Mononuclear cell (primary cell): Measurements from ENCODE around the gene CAMK1D. TPM values are rescaled to one million over a fixed set of nuclear protein-coding genes. Genes with fewer than 3 reads are reported as not detected.

Experiments
- H3K27me3 ChIP-seq: 2 replicates; pipeline ENCODE4 v1.6.0; 2011; ENCODE audit warnings: low read length, control low read depth; ENCODE audit not compliant: insufficient read depth
- H3K4me1 ChIP-seq: 2 replicates; pipeline ENCODE4 v1.5.1; 2011; ENCODE audit warnings: mild to moderate bottlenecking, low read length, control low read depth; ENCODE audit not compliant: insufficient read depth
- H3K4me3 ChIP-seq: 2 replicates; pipeline ENCODE4 v1.5.1; 2011; ENCODE audit warnings: mild to moderate bottlenecking, low read length, moderate library complexity
- H3K9me3 ChIP-seq: 2 replicates; pipeline ENCODE4 v1.5.1; 2011; ENCODE audit warnings: low read depth, mild to moderate bottlenecking, control low read depth, low read length
- total RNA-seq: library from RNA; depleted of rRNA; stranded (reverse); fragments of >200 nt; gene quantifications from one replicate; pipeline ENCODE4 v1.2.3, GENCODE V29; 2012

The CAMK1D gene
- total RNA-seq, 1 donor: 11.0 TPM

DNA sequence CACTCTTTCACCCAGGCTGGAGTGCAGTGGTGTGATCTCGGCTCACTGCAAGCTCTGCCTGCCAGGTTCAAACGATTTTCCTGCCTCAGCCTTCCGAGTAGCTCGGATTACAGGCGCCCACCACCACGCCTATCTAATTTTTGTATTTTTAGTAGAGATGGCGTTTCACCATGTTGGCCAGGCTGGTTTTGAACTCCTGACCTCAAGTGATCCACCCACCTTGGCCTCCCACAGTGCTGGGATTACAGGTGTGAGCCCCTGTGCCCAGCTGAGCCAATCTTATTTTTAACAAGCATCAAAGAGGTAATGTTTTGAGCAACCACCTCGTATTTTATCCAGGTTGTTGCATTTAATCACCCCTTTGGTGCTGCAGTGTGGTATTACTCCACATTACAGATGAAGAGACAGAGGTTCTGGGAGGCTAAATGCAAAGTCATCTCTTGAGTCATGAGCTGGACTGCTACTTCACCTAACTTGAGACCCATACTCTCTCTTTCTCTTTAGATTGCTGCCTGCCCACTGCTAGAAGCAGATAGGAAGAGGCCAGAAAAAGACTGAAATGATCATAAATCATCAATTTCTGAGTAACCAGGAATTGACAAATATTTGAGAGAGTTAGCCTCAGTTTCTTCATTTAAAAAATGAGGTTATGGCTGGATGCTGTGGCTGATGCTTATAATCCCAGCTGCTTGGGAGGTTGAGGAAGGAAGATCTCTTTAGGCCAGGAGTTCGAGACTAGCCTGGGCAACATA lies 116.2 kb downstream of the CAMK1D start:
- Histone ChIP-seq H3K9me3 (no peaks in the 10 kb centered on the region), H3K4me1 (no peaks in the 10 kb centered on the region), H3K4me3 (no peak overlapping the region), H3K27me3 (no peaks in the 10 kb centered on the region)

DNA sequence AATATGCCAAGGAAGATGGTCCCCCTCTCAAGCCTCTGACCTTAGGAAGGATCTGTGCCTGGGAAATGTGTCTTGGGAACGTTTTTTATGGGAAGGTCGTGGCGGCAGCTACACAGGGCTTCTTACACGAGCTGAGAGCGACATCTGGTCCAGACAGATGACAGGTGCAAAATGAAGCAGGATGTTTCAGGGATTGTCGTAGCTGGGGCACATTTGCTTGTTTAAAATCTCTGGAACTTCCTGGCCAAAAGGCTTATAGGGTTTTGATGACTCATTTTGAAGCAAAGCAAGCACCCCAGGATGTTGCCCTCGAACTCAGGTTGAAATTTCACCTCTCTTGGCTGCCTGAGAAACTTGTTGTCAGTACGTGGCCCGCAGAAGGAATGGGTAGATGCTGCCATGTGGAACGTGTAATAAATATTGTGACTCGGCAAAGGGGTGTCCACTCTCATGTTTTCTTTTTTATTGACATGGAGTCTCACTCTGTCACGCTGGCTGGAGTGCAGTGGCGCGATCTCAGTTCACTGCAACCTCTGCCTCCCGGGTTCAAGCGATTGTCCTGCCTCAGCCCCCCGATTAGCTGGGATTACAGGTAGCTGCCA lies 117.5 kb downstream of the CAMK1D start:
- H3K9me3 ChIP-seq: no peaks in the 10 kb centered on the region
- H3K4me3 ChIP-seq: no peak overlapping the region
- H3K27me3 ChIP-seq: no peaks in the 10 kb centered on the region
- H3K4me1 ChIP-seq: no peaks in the 10 kb centered on the region

DNA sequence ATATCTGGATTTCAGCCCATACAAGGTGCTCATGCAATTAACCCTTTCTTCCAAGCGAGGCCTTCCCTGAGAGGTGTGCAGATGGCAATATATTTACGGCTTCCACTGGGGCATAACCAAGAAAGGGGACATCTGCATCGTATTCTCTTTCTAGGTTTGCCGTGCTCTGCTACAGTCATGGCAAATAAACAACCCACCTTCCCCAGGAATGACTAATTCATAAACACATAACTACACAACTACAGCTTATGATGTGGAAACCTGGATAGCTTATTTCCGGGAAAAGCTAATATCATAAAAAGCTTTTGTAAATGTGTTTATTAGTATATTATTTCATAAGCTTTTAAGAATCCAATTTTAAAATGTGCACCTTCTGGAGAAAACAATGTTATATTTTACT lies 120.0 kb downstream of the CAMK1D start:
- H3K27me3 ChIP-seq: no peaks in the 10 kb centered on the region
- no peaks in the 10 kb centered on the region for H3K9me3 ChIP-seq
- no peak overlapping the region for H3K4me3 ChIP-seq
- H3K4me1 ChIP-seq: no peaks in the 10 kb centered on the region

DNA sequence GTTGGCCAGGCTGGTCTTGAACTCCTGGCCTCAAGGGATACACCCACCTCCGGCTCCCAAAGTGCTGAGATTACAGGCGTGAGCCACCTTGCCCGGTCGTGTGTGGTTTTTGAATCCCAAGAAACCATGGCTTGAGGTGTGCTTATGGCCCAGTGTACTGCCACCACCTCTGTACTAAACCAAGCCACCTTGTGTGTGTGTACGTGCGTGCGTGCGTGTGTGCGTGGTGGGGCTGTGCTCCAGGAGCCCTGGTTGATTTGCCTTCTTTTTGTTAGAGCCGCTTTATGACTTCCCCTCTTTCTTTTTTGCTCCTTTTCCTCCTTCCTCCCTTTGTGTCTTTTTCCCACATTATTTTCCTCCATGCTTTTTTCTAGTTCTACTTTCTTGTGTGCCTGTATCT lies 121.4 kb downstream of the CAMK1D start:
- no peaks in the 10 kb centered on the region for H3K27me3 ChIP-seq
- H3K4me3 ChIP-seq: no peak overlapping the region
- no peaks in the 10 kb centered on the region for H3K9me3 ChIP-seq
- no peaks in the 10 kb centered on the region for H3K4me1 ChIP-seq

DNA sequence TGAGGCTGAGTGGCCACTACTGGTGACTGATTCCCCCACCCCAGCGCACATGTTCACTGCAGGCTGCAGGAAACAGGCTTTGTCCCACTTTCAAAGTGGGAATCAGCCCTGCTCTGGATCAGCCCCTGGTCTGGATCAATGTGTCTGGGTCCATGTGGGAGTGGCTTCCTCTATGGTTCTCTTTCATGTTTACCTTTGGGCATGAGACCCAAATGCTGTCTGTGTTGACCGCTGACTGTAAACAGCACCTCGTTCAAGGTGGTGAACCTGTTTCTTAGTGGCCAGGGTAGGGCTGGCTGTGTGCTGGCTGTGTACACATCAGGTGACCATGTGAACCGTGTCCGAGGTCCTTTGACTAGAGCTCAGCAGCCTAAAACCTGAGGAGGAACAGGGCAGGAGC lies 121.8 kb downstream of the CAMK1D start:
- Histone ChIP-seq H3K4me3 (no peak overlapping the region), H3K27me3 (no peaks in the 10 kb centered on the region), H3K9me3 (no peaks in the 10 kb centered on the region), H3K4me1 (no peaks in the 10 kb centered on the region)

DNA sequence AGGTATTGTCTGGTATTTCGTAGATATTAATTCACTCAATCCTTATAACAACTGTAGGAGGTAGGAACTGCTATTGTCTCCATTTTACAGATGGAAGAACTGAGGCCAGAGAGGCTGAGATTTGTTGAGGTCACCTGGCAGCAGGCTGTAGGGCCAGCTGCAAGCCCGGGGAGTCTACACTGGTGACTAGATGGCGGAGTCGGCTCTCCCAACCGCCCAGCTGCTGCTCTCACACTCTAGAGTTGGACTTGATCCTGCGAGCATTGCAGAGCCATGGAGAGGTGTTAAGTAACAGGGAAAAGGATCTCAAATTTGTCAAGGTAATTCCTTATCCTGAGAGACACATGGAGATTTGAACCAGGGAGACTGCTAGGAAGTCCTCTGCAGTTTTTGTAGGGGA lies 124.1 kb downstream of the CAMK1D start:
- H3K4me3 ChIP-seq: no peak overlapping the region
- no peaks in the 10 kb centered on the region for H3K9me3 ChIP-seq
- no peaks in the 10 kb centered on the region for H3K27me3 ChIP-seq
- no peaks in the 10 kb centered on the region for H3K4me1 ChIP-seq

DNA sequence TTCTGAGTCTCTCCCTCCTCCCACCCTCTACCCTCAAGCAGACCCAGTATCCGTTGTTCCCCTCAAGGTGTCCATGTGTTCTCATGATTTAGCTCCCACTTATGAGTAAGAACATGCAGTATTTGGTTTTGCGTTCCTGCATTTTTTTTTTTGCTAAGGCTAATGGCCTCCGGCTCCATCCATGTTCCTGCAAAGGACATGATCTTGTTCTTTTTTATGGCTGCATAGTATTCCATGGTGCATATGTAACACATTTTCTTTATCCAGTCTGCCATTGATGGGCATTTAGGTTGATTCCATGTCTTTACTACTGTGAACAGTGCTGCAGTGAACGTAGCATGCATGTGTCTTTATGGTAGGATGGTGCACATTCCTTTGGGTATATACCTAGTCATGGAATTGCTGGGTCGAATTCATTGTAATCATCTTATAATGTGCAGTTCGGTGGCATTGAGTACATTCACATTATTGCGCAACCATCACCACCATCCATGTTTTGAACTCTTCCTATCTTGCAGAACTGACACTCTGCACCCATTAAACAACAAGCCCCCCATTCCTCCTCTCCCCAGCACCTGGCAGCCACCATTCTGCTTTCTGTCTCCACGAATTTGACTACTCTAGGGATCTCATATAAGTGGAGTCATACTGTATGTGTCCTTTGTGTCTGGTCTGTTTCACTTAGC lies 125.5 kb downstream of the CAMK1D start:
- no peaks in the 10 kb centered on the region for H3K27me3 ChIP-seq
- no peaks in the 10 kb centered on the region for H3K4me1 ChIP-seq
- H3K9me3 ChIP-seq: no peaks in the 10 kb centered on the region
- no peak overlapping the region for H3K4me3 ChIP-seq

DNA sequence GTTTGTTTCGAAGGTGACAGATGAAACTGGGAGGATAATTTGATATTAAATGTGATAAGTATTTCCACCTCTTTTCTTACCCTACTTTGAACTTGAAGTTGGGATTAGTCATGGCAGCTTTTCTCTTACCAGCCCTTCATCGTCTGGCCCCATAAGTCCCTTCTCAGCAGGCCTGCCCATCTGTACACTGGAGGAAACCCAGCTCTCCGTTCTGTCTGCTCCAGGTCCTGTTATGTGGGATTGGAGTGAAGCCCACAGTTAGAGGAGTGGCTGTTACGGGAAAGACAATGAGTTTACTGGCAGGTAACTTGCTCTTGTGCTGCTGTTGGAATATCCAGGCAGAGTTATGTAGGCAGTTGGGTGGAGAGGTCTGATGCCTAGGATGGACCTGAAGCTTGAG lies 127.3 kb downstream of the CAMK1D start:
- no peaks in the 10 kb centered on the region for H3K4me1 ChIP-seq

DNA sequence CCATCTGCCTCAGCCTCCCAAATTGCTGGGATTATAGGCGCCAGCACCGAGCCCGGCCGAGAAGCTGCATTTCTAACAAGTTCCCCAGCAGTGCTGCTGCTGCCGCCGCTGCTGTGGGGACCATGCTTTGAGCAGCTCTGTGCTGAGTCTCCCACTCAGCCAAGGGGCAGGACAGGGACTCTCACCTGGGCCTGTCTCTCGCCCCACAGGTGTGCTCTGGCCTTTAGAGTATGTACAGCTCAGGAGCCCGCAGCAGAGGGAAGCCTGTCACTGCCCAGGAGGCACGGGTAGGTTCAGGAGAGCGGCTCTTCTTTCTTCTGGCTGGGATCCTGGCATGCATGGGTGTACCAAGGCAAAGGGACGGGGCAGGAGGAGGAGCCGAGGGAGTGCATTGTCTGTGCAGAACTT lies 130.1 kb downstream of the CAMK1D start:
- no peak overlapping the region for H3K4me3 ChIP-seq
- H3K27me3 ChIP-seq: no peaks in the 10 kb centered on the region
- peaks cover 10% of the 10 kb centered on the region for H3K4me1 ChIP-seq
- no peaks in the 10 kb centered on the region for H3K9me3 ChIP-seq

More for the DNA sequence above, 127.3 kb downstream of the CAMK1D start:
- Histone ChIP-seq H3K27me3 (no peaks in the 10 kb centered on the region), H3K4me3 (no peak overlapping the region), H3K9me3 (no peaks in the 10 kb centered on the region)

DNA sequence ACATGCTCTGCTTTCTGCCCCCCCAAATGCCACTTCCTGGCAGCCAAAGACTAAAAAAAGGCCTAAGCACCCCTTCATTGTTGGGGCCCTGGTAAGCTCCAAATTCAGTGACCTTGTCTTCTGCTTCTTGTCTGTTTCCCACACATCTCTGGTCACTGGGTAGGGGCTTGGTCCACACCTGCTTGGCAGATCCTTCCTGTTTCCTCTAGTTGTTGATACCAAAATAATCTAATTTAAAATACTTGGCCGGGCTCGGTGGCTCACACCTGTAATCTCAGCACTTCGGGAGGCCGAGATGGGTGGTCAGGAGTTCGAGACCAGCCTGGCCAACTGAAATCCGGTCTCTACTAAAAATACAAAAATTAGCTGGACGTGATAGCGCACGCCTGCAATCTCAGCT lies 130.6 kb downstream of the CAMK1D start:
- no peaks in the 10 kb centered on the region for H3K9me3 ChIP-seq
- H3K4me3 ChIP-seq: no peak overlapping the region
- H3K4me1 ChIP-seq: peaks cover 12% of the 10 kb centered on the region
- no peaks in the 10 kb centered on the region for H3K27me3 ChIP-seq

DNA sequence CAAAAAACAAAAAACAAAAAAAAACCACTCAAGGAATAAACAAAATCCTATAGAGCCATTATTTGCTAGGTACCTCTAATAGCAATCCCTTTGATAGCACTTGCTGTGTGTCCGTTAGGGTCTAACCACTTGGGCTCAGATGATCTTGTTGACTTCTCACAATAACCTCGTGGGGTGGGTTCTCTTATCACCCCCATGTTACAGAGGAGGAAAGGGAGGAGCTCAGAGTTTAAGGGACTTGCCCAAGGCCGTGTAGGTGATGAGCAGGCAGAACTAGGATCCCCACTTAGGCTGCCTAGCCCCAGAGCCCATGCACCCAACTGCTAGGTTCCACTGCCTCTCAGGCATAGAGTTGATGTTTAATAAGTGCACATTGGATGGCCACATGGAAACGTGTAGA lies 131.1 kb downstream of the CAMK1D start:
- Histone ChIP-seq H3K4me1 (peaks cover 17% of the 10 kb centered on the region), H3K9me3 (no peaks in the 10 kb centered on the region), H3K4me3 (no peak overlapping the region), H3K27me3 (no peaks in the 10 kb centered on the region)

DNA sequence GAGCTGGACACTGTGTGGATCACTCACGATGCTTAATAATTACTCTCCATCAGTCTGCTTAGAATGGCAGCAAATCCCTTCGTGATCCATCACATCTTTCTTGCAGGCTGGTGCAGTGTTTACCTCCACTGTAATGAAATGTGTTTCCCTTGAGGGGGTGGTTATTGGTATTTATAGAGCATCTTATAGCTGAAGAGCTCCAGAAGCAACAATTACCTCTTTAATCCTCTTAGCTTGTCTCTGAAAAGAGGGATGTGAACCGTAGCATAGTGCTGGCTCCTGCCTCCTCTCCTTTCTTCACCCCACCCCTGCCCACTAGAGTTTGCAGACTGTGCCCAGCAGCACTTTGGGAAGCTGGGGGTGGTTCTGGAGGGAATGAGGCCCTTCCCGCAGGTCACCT lies 132.6 kb downstream of the CAMK1D start:
- Histone ChIP-seq H3K4me1 (peaks cover 18% of the 10 kb centered on the region), H3K27me3 (no peaks in the 10 kb centered on the region), H3K4me3 (no peak overlapping the region), H3K9me3 (no peaks in the 10 kb centered on the region)

DNA sequence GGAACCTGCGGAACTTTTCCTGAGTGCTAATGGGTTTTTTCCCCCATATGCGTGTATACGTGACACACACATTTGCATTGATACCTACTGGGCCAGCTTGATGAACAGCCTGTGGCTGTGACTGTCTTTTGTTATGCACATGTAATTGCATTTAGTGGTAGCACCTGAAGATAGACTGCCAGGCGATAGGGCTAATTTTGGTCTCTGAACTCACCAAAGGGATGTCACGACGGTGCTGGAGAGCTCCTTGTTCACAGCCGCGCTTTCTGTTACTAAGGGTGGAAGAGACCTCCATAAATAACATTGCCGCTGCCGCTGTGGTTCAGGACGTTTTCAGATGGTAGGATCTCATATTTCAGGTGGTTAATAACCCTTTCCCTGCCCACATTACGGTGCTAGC lies 133.2 kb downstream of the CAMK1D start:
- no peak overlapping the region for H3K4me3 ChIP-seq
- H3K4me1 ChIP-seq: peaks cover 18% of the 10 kb centered on the region
- H3K27me3 ChIP-seq: no peaks in the 10 kb centered on the region
- H3K9me3 ChIP-seq: no peaks in the 10 kb centered on the region

DNA sequence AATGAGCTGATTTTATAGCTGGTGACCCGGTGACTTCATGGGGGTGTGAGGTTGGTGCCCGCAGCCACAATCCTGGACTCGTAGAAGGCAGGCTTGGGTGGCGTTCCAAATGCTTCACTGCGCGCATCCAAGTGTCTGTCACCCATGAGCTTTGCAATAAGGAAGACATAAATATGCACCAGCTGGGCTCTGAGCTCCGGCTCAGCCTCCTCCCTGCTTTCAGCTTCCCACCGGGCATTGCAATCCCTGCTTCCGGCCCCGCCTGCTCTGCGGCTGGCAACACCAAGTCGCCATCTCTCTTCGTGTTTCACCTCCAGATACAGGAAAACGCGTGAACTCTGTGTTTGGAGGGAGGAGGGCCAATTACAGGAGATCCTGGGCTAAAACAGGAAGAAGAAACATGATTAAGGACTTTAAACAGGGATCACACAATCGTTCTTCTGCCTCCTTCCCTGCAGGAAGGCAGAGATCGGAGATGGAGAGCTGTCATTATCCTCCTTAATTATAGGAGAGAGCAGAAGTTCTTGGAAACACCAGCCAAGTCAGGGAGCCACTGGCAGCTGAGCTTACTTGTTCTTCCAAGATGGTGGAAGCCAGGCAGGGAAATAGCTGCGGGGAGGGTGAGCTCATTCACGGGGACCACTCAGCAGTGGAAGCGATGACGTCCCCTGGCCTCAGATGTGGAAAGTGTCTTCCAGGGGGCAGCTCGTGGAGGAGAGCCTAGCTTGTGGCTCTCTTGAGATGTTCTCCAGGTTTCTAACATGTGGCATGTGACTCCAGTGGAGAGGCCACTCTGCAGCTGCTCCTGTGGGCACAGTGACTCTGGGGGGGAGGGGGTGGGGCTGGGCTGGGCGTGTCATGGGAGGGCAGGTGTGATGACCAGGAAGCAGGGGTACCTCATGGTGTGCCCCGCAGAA lies 134.9 kb downstream of the CAMK1D start:
- Histone ChIP-seq H3K27me3 (no peaks in the 10 kb centered on the region), H3K9me3 (no peaks in the 10 kb centered on the region), H3K4me3 (no peak overlapping the region), H3K4me1 (peaks cover 18% of the 10 kb centered on the region)
